ENCODE measurements around the gene CDH13. TPM values are rescaled to one million over a fixed set of nuclear protein-coding genes. Genes with fewer than 3 reads are reported as not detected.

The CDH13 gene
- total RNA-seq, 4 donors from 2014 or later, result 5.8 to 36.7 (median 20.4) TPM

GRCh38 chr16:83300326-83300725 lies 673.6 kb downstream of the CDH13 start:
- Histone ChIP-seq H3K9me3 (no peaks in the 10 kb centered on the region), H3K4me3 (no peak overlapping the region), H3K27me3 (no peaks in the 10 kb centered on the region), H3K36me3 (no peaks in the 10 kb centered on the region), H3K4me1 (peaks cover 0 to 8% of the 10 kb centered on the region in 2 donors), H3K27ac (no peak overlapping the region)
- no peak for DNase-seq
- intact Hi-C loops (cut with DNase I; ENCODE audit: low total_unique reads), result no loop called here
- TF ChIP-seq CTCF (IDR thresholded peaks at IDR 0.05 in 4 of 5, conservative IDR thresholded peaks at IDR 0.05 in 1 of 5) (no peak), POLR2A (IDR thresholded peaks at IDR 0.05) (no peak)
- in situ Hi-C loops (cut with MboI; ENCODE audit: low sequenced_read_pairs in 4 of 4), result no loop called here
- ATAC-seq, result no peak

- H3K27ac ChIP-seq, result no peak overlapping the region
- H3K4me1 ChIP-seq, result peaks cover 0 to 8% of the 10 kb centered on the region in 2 donors
- H3K4me3 ChIP-seq, result no peak overlapping the region
- no peak for ATAC-seq
- no peaks in the 10 kb centered on the region for H3K27me3 ChIP-seq
- in situ Hi-C loops (cut with MboI; ENCODE audit: low sequenced_read_pairs in 4 of 4), result no loop called here
- intact Hi-C loops (cut with DNase I; ENCODE audit: low total_unique reads), result loop anchor here (2.0 kb wide), 1 partner anchor 55 kb away; no protein-coding TSS in a partner anchor
- DNase-seq, result no peak
- H3K36me3 ChIP-seq, result no peaks in the 10 kb centered on the region
- H3K9me3 ChIP-seq, result no peaks in the 10 kb centered on the region
- no peak for TF ChIP-seq CTCF (IDR thresholded peaks at IDR 0.05 in 4 of 5, conservative IDR thresholded peaks at IDR 0.05 in 1 of 5)
- TF ChIP-seq POLR2A (IDR thresholded peaks at IDR 0.05), result no peak
Observed at GRCh38 chr16:83301971-83302370, 675.2 kb downstream of the CDH13 start.

GRCh38 chr16:83302853-83303252 lies 676.1 kb downstream of the CDH13 start:
- Histone ChIP-seq H3K27me3 (no peaks in the 10 kb centered on the region), H3K9me3 (no peaks in the 10 kb centered on the region), H3K36me3 (no peaks in the 10 kb centered on the region), H3K4me1 (peaks cover 0 to 8% of the 10 kb centered on the region in 2 donors), H3K27ac (no peak overlapping the region), H3K4me3 (no peak overlapping the region)
- DNase-seq (no peak), ATAC-seq (no peak)
- in situ Hi-C loops (cut with MboI; ENCODE audit: low sequenced_read_pairs in 4 of 4) (no loop called here), intact Hi-C loops (cut with DNase I; ENCODE audit: low total_unique reads) (loop anchor here (2.0 kb wide), 1 partner anchor 54 kb away; no protein-coding TSS in a partner anchor)
- TF ChIP-seq CTCF (IDR thresholded peaks at IDR 0.05 in 4 of 5, conservative IDR thresholded peaks at IDR 0.05 in 1 of 5) (no peak), POLR2A (IDR thresholded peaks at IDR 0.05) (no peak)

- no peaks in the 10 kb centered on the region for H3K27me3 ChIP-seq
- H3K36me3 ChIP-seq, result no peaks in the 10 kb centered on the region
- H3K4me3 ChIP-seq, result no peak overlapping the region
- no peak for TF ChIP-seq CTCF (IDR thresholded peaks at IDR 0.05 in 4 of 5, conservative IDR thresholded peaks at IDR 0.05 in 1 of 5)
- no peak for TF ChIP-seq POLR2A (IDR thresholded peaks at IDR 0.05)
- no peak for ATAC-seq
- no peak for DNase-seq
- H3K27ac ChIP-seq, result no peak overlapping the region
- in situ Hi-C loops (cut with MboI; ENCODE audit: low sequenced_read_pairs in 4 of 4) (no loop called here), intact Hi-C loops (cut with DNase I; ENCODE audit: low total_unique reads) (no loop called here)
- no peaks in the 10 kb centered on the region for H3K9me3 ChIP-seq
- H3K4me1 ChIP-seq, result peaks cover 0 to 8% of the 10 kb centered on the region in 2 donors
Observed at GRCh38 chr16:83305092-83305491, 678.3 kb downstream of the CDH13 start.

GRCh38 chr16:83306961-83307593 lies 680.3 kb downstream of the CDH13 start:
- Histone ChIP-seq H3K4me1 (peaks cover 0 to 22% of the 10 kb centered on the region in 2 donors), H3K4me3 (no peak overlapping the region), H3K36me3 (no peaks in the 10 kb centered on the region), H3K27ac (no peak overlapping the region), H3K27me3 (no peaks in the 10 kb centered on the region), H3K9me3 (no peaks in the 10 kb centered on the region)
- in situ Hi-C loops (cut with MboI; ENCODE audit: low sequenced_read_pairs in 4 of 4) (no loop called here), intact Hi-C loops (cut with DNase I; ENCODE audit: low total_unique reads) (no loop called here)
- DNase-seq, result no peak
- no peak for ATAC-seq
- TF ChIP-seq POLR2A (IDR thresholded peaks at IDR 0.05), result no peak
- TF ChIP-seq CTCF (IDR thresholded peaks at IDR 0.05 in 4 of 5, conservative IDR thresholded peaks at IDR 0.05 in 1 of 5), result no peak
